Fibroblast of lung (primary cell): Measurements from ENCODE around the gene ROPN1L. TPM values are rescaled to one million over a fixed set of nuclear protein-coding genes. Genes with fewer than 3 reads are reported as not detected.

Source experiments
- DNase-seq, 2 donors: peaks; one replicate each; pipeline versions ENCODE4 v3.0.0 to v3.0.0-alpha.2; 2010; ENCODE audit warnings: low read depth in 2 of 2
- H2AFZ ChIP-seq: 2 replicates; pipeline ENCODE4 v1.5.1; 2012; ENCODE audit warnings: low read length, control low read depth, inconsistent platforms
- H3K27ac ChIP-seq: 2 replicates; pipeline ENCODE4 v1.5.1; 2011; ENCODE audit warnings: low read length, control low read depth; ENCODE audit not compliant: insufficient read depth
- H3K27me3 ChIP-seq: 2 replicates; pipeline ENCODE4 v1.5.1; 2011; ENCODE audit warnings: mild to moderate bottlenecking, low read length; ENCODE audit not compliant: control insufficient read depth, insufficient read depth
- H3K36me3 ChIP-seq: 2 replicates; pipeline ENCODE4 v1.5.1; 2011; ENCODE audit warnings: low read length; ENCODE audit not compliant: control insufficient read depth, insufficient read depth
- H3K4me1 ChIP-seq: 2 replicates; pipeline ENCODE4 v1.5.1; 2011; ENCODE audit warnings: low read length; ENCODE audit not compliant: control insufficient read depth, insufficient read depth; ENCODE audit errors: extremely low read depth
- H3K4me2 ChIP-seq: 2 replicates; pipeline ENCODE4 v1.5.1; 2011; ENCODE audit warnings: low read length, control low read depth; ENCODE audit not compliant: insufficient read depth; ENCODE audit errors: extremely low read depth
- H3K4me3 ChIP-seq, 4 experiments: fragments of 200-600 bp in 1 of 4; sonication (generic) in 1 of 4; replicated peaks in 1 of 4; 2 replicates each; pipeline ENCODE4 v1.5.1; 2011 to 2016; ENCODE audit warnings: low read length in 4 of 4, low read depth in 3 of 4, mild to moderate bottlenecking in 3 of 4, control low read depth in 2 of 4, inconsistent platforms in 1 of 4, mixed read lengths in 1 of 4; ENCODE audit not compliant: insufficient read depth in 1 of 4; ENCODE audit errors: control extremely low read depth in 1 of 4
- H3K79me2 ChIP-seq: 2 replicates; pipeline ENCODE4 v1.5.1; 2012; ENCODE audit warnings: mild to moderate bottlenecking, low read length, inconsistent platforms; ENCODE audit not compliant: control insufficient read depth, insufficient read depth
- H3K9ac ChIP-seq: 2 replicates; pipeline ENCODE4 v1.5.1; 2011; ENCODE audit warnings: mild to moderate bottlenecking, low read length, control low read depth; ENCODE audit not compliant: insufficient read depth
- H3K9me3 ChIP-seq: 2 replicates; pipeline ENCODE4 v1.5.1; 2012; ENCODE audit warnings: low read depth, low read length; ENCODE audit not compliant: control insufficient read depth, insufficient read depth
- H4K20me1 ChIP-seq: 2 replicates; pipeline ENCODE4 v1.5.1; 2011; ENCODE audit warnings: low read length; ENCODE audit not compliant: control insufficient read depth, insufficient read depth; ENCODE audit errors: extremely low read depth
- CTCF ChIP-seq, 2 donors: IDR thresholded peaks in 1 of 2; conservative IDR thresholded peaks in 1 of 2; 1 replicate in 1 of 2; 2 replicates in 1 of 2; pipeline ENCODE4 v1.5.1; 2011 to 2012; ENCODE audit warnings: low read length in 2 of 2, control low read depth in 1 of 2, inconsistent platforms in 1 of 2, low read depth in 1 of 2, mild to moderate bottlenecking in 1 of 2
- EZH2 ChIP-seq: IDR thresholded peaks from 2 replicates; pipeline ENCODE4 v1.5.1; 2012; ENCODE audit warnings: low read length, control low read depth, mild to moderate bottlenecking; ENCODE audit errors: missing control alignments
- polyA plus RNA-seq, 2 donors: library from polyadenylated mRNA; depleted of rRNA in 1 of 2; stranded (reverse) in 1 of 2; unstranded in 1 of 2; fragments of >200 nt; gene quantifications; 2 replicates each; pipeline ENCODE4 v1.2.1, GENCODE V29; 2011 to 2012; ENCODE audit warnings: missing spikeins in 1 of 2
- total RNA-seq: library from RNA; depleted of rRNA; stranded (reverse); fragments of >200 nt; gene quantifications from 2 replicates; pipeline ENCODE4 v1.2.1, GENCODE V29; 2014

The ROPN1L gene
- total and polyA plus RNA-seq, 2 donors (not counting 1 experiment from before 2014, with no cell fraction given), result 0.17 to 0.26 TPM

GRCh38 chr5:10461904-10462555 is 20.4 kb downstream of the ROPN1L start:
- H3K36me3 ChIP-seq, result no peaks in the 10 kb centered on the region
- H3K27ac ChIP-seq, result no peak overlapping the region
- no peaks in the 10 kb centered on the region for H3K4me1 ChIP-seq
- no peaks in the 10 kb centered on the region for H3K27me3 ChIP-seq
- TF ChIP-seq CTCF (conservative IDR thresholded peaks at IDR 0.05 in 1 of 2, IDR thresholded peaks at IDR 0.05 in 1 of 2; ENCODE audit: low read depth in 1 of 2, low read length in 2 of 2) (no peak), EZH2 (no peak)
- no peaks in the 10 kb centered on the region for H4K20me1 ChIP-seq
- H3K9me3 ChIP-seq, result no peaks in the 10 kb centered on the region
- no peak overlapping the region for H2AFZ ChIP-seq
- H3K4me2 ChIP-seq, result no peak overlapping the region
- no peak overlapping the region for H3K4me3 ChIP-seq
- H3K9ac ChIP-seq, result no peak overlapping the region
- no peaks in the 10 kb centered on the region for H3K79me2 ChIP-seq
- no peak for DNase-seq

- Histone ChIP-seq H3K9me3 (no peaks in the 10 kb centered on the region), H4K20me1 (no peaks in the 10 kb centered on the region), H3K27me3 (no peaks in the 10 kb centered on the region), H3K4me2 (no peak overlapping the region), H3K79me2 (no peaks in the 10 kb centered on the region), H3K4me3 (no peak overlapping the region), H3K4me1 (peaks cover 8% of the 10 kb centered on the region), H3K36me3 (no peaks in the 10 kb centered on the region), H2AFZ (no peak overlapping the region), H3K9ac (no peak overlapping the region), H3K27ac (no peak overlapping the region)
- TF ChIP-seq EZH2 (no peak), CTCF (conservative IDR thresholded peaks at IDR 0.05 in 1 of 2, IDR thresholded peaks at IDR 0.05 in 1 of 2; ENCODE audit: low read depth in 1 of 2, low read length in 2 of 2) (no peak)
- DNase-seq, result no peak
Observed at GRCh38 chr5:10463566-10463965, 21.9 kb downstream of the ROPN1L start.

- Histone ChIP-seq H3K4me1 (peaks cover 8% of the 10 kb centered on the region), H3K27me3 (no peaks in the 10 kb centered on the region), H3K4me3 (no peak overlapping the region), H3K27ac (no peak overlapping the region), H4K20me1 (no peaks in the 10 kb centered on the region), H3K79me2 (no peaks in the 10 kb centered on the region), H3K36me3 (no peaks in the 10 kb centered on the region), H2AFZ (no peak overlapping the region), H3K9me3 (no peaks in the 10 kb centered on the region), H3K9ac (no peak overlapping the region), H3K4me2 (no peak overlapping the region)
- DNase-seq, result no peak
- TF ChIP-seq EZH2, result no peak
- no peak for TF ChIP-seq CTCF (conservative IDR thresholded peaks at IDR 0.05 in 1 of 2, IDR thresholded peaks at IDR 0.05 in 1 of 2; ENCODE audit: low read depth in 1 of 2, low read length in 2 of 2)
Observed at GRCh38 chr5:10464173-10464572, 22.5 kb downstream of the ROPN1L start.
